Activated naive CD8-positive, alpha-beta T cell (primary cell): ENCODE measurements around the gene FGD4.
A peak's percentile ranks its signal among the peaks of the same experiment; 100 is the strongest.

ENCODE experiments used
- H3K27ac Mint-ChIP-seq: one replicate; pipeline ENCODE4 v1.8.0; 2021; ENCODE audit warnings: mixed read lengths
- H3K27me3 Mint-ChIP-seq: one replicate; pipeline ENCODE4 v1.8.0; 2021; ENCODE audit warnings: mixed read lengths
- H3K36me3 Mint-ChIP-seq: one replicate; pipeline ENCODE4 v1.8.0; 2021; ENCODE audit warnings: mixed read lengths
- H3K4me1 Mint-ChIP-seq: one replicate; pipeline ENCODE4 v1.8.0; 2021; ENCODE audit warnings: low read depth, mixed read lengths
- H3K4me3 Mint-ChIP-seq: one replicate; pipeline ENCODE4 v1.8.0; 2021; ENCODE audit warnings: mild to moderate bottlenecking, mixed read lengths
- H3K9me3 Mint-ChIP-seq: one replicate; pipeline ENCODE4 v1.8.0; 2021; ENCODE audit warnings: low read depth, mixed read lengths

The FGD4 gene

GRCh38 chr12:32397696-32398095 lies 1.7 kb upstream of the FGD4 start:
- no peaks in the 10 kb centered on the region for H3K9me3 Mint-ChIP-seq
- no peak overlapping the region for H3K27ac Mint-ChIP-seq
- peaks cover 11% of the 10 kb centered on the region for H3K27me3 Mint-ChIP-seq
- H3K4me3 Mint-ChIP-seq = no peak overlapping the region
- peaks cover 11% of the 10 kb centered on the region for H3K4me1 Mint-ChIP-seq
- H3K36me3 Mint-ChIP-seq = no peaks in the 10 kb centered on the region

GRCh38 chr12:32398181-32398580 lies 1.2 kb upstream of the FGD4 start:
- Mint-ChIP-seq H3K4me3 (peak overlapping the region; percentile 74), H3K36me3 (no peaks in the 10 kb centered on the region), H3K9me3 (no peaks in the 10 kb centered on the region), H3K27ac (no peak overlapping the region), H3K4me1 (peaks cover 11% of the 10 kb centered on the region), H3K27me3 (peaks cover 15% of the 10 kb centered on the region)

GRCh38 chr12:32398816-32399369 lies 465 bp upstream of the FGD4 start:
- Mint-ChIP-seq H3K27ac (no peak overlapping the region), H3K27me3 (peaks cover 18% of the 10 kb centered on the region)

GRCh38 chr12:32400114-32400672 lies 835 bp downstream of the FGD4 start:
- Mint-ChIP-seq H3K4me1 (peaks cover 11% of the 10 kb centered on the region), H3K36me3 (no peaks in the 10 kb centered on the region), H3K27ac (no peak overlapping the region), H3K4me3 (peak overlapping the region; percentile 76), H3K27me3 (peaks cover 21% of the 10 kb centered on the region), H3K9me3 (no peaks in the 10 kb centered on the region)

More at GRCh38 chr12:32398816-32399369, 465 bp upstream of the FGD4 start:
- Mint-ChIP-seq H3K36me3 (no peaks in the 10 kb centered on the region), H3K4me1 (peaks cover 11% of the 10 kb centered on the region), H3K9me3 (no peaks in the 10 kb centered on the region), H3K4me3 (peak overlapping the region; percentile 74)

GRCh38 chr12:32400866-32401265 lies 1.5 kb downstream of the FGD4 start:
- H3K9me3 Mint-ChIP-seq = no peaks in the 10 kb centered on the region
- H3K27ac Mint-ChIP-seq = no peak overlapping the region
- peaks cover 11% of the 10 kb centered on the region for H3K4me1 Mint-ChIP-seq
- H3K27me3 Mint-ChIP-seq = peaks cover 23% of the 10 kb centered on the region
- H3K4me3 Mint-ChIP-seq = peak overlapping the region; percentile 76
- no peaks in the 10 kb centered on the region for H3K36me3 Mint-ChIP-seq

GRCh38 chr12:32402170-32402569 lies 2.8 kb downstream of the FGD4 start:
- H3K36me3 Mint-ChIP-seq = no peaks in the 10 kb centered on the region
- H3K4me3 Mint-ChIP-seq = no peak overlapping the region
- no peak overlapping the region for H3K27ac Mint-ChIP-seq
- no peaks in the 10 kb centered on the region for H3K9me3 Mint-ChIP-seq
- peaks cover 11% of the 10 kb centered on the region for H3K4me1 Mint-ChIP-seq
- H3K27me3 Mint-ChIP-seq = peaks cover 23% of the 10 kb centered on the region

GRCh38 chr12:32402946-32403345 lies 3.6 kb downstream of the FGD4 start:
- no peak overlapping the region for H3K27ac Mint-ChIP-seq

GRCh38 chr12:32407795-32408194 lies 8.4 kb downstream of the FGD4 start:
- Mint-ChIP-seq H3K27me3 (peaks cover 14% of the 10 kb centered on the region), H3K4me3 (no peak overlapping the region), H3K4me1 (no peaks in the 10 kb centered on the region), H3K36me3 (no peaks in the 10 kb centered on the region), H3K9me3 (no peaks in the 10 kb centered on the region), H3K27ac (no peak overlapping the region)

More at GRCh38 chr12:32402946-32403345, 3.6 kb downstream of the FGD4 start:
- Mint-ChIP-seq H3K4me3 (no peak overlapping the region), H3K9me3 (no peaks in the 10 kb centered on the region), H3K27me3 (peaks cover 26% of the 10 kb centered on the region), H3K36me3 (no peaks in the 10 kb centered on the region), H3K4me1 (peaks cover 11% of the 10 kb centered on the region)

GRCh38 chr12:32413412-32413811 lies 14.1 kb downstream of the FGD4 start:
- Mint-ChIP-seq H3K4me1 (no peaks in the 10 kb centered on the region), H3K36me3 (no peaks in the 10 kb centered on the region), H3K27me3 (peaks cover 1% of the 10 kb centered on the region), H3K27ac (no peak overlapping the region), H3K9me3 (no peaks in the 10 kb centered on the region), H3K4me3 (no peak overlapping the region)

GRCh38 chr12:32418221-32418620 lies 18.9 kb downstream of the FGD4 start:
- H3K36me3 Mint-ChIP-seq = no peaks in the 10 kb centered on the region
- H3K9me3 Mint-ChIP-seq = no peaks in the 10 kb centered on the region
- H3K4me3 Mint-ChIP-seq = no peak overlapping the region
- H3K27me3 Mint-ChIP-seq = peaks cover 1% of the 10 kb centered on the region
- H3K4me1 Mint-ChIP-seq = no peaks in the 10 kb centered on the region
- no peak overlapping the region for H3K27ac Mint-ChIP-seq

GRCh38 chr12:32418903-32419519 lies 19.7 kb downstream of the FGD4 start:
- H3K4me3 Mint-ChIP-seq = no peak overlapping the region

GRCh38 chr12:32419520-32419960 lies 20.2 kb downstream of the FGD4 start:
- no peaks in the 10 kb centered on the region for H3K36me3 Mint-ChIP-seq
- H3K27me3 Mint-ChIP-seq = peaks cover 1% of the 10 kb centered on the region
- no peak overlapping the region for H3K4me3 Mint-ChIP-seq
- H3K4me1 Mint-ChIP-seq = no peaks in the 10 kb centered on the region
- H3K9me3 Mint-ChIP-seq = no peaks in the 10 kb centered on the region
- H3K27ac Mint-ChIP-seq = no peak overlapping the region

More at GRCh38 chr12:32418903-32419519, 19.7 kb downstream of the FGD4 start:
- H3K9me3 Mint-ChIP-seq = no peaks in the 10 kb centered on the region
- peaks cover 1% of the 10 kb centered on the region for H3K27me3 Mint-ChIP-seq
- no peak overlapping the region for H3K27ac Mint-ChIP-seq
- H3K36me3 Mint-ChIP-seq = no peaks in the 10 kb centered on the region
- no peaks in the 10 kb centered on the region for H3K4me1 Mint-ChIP-seq

- Mint-ChIP-seq H3K36me3 (no peaks in the 10 kb centered on the region), H3K9me3 (no peaks in the 10 kb centered on the region), H3K4me3 (no peak overlapping the region), H3K27me3 (peaks cover 1% of the 10 kb centered on the region), H3K4me1 (no peaks in the 10 kb centered on the region), H3K27ac (no peak overlapping the region)
Observed at GRCh38 chr12:32420356-32420755, 21.0 kb downstream of the FGD4 start.

GRCh38 chr12:32423559-32423958 lies 24.2 kb downstream of the FGD4 start:
- peaks cover 2% of the 10 kb centered on the region for H3K27me3 Mint-ChIP-seq
- H3K36me3 Mint-ChIP-seq = no peaks in the 10 kb centered on the region
- H3K4me3 Mint-ChIP-seq = no peak overlapping the region
- H3K9me3 Mint-ChIP-seq = peaks cover 8% of the 10 kb centered on the region
- no peak overlapping the region for H3K27ac Mint-ChIP-seq
- H3K4me1 Mint-ChIP-seq = no peaks in the 10 kb centered on the region

- H3K9me3 Mint-ChIP-seq = peaks cover 15% of the 10 kb centered on the region
- no peak overlapping the region for H3K27ac Mint-ChIP-seq
- H3K4me1 Mint-ChIP-seq = no peaks in the 10 kb centered on the region
- H3K4me3 Mint-ChIP-seq = no peak overlapping the region
- peaks cover 6% of the 10 kb centered on the region for H3K27me3 Mint-ChIP-seq
- peaks cover 6% of the 10 kb centered on the region for H3K36me3 Mint-ChIP-seq
Observed at GRCh38 chr12:32431025-32431424, 31.7 kb downstream of the FGD4 start.
